Measurements from ENCODE around the gene COL18A1. TPM values are rescaled to one million over a fixed set of nuclear protein-coding genes. Genes with fewer than 3 reads are reported as not detected.

Gene COL18A1
- polyA plus RNA-seq, 1 of the 3 experiments (the other 2 are of a cell fraction) = 118 TPM

GRCh38 chr21:45528981-45529784 lies 124.2 kb downstream of the COL18A1 start (continued):
- TF ChIP-seq, protein P1, sequence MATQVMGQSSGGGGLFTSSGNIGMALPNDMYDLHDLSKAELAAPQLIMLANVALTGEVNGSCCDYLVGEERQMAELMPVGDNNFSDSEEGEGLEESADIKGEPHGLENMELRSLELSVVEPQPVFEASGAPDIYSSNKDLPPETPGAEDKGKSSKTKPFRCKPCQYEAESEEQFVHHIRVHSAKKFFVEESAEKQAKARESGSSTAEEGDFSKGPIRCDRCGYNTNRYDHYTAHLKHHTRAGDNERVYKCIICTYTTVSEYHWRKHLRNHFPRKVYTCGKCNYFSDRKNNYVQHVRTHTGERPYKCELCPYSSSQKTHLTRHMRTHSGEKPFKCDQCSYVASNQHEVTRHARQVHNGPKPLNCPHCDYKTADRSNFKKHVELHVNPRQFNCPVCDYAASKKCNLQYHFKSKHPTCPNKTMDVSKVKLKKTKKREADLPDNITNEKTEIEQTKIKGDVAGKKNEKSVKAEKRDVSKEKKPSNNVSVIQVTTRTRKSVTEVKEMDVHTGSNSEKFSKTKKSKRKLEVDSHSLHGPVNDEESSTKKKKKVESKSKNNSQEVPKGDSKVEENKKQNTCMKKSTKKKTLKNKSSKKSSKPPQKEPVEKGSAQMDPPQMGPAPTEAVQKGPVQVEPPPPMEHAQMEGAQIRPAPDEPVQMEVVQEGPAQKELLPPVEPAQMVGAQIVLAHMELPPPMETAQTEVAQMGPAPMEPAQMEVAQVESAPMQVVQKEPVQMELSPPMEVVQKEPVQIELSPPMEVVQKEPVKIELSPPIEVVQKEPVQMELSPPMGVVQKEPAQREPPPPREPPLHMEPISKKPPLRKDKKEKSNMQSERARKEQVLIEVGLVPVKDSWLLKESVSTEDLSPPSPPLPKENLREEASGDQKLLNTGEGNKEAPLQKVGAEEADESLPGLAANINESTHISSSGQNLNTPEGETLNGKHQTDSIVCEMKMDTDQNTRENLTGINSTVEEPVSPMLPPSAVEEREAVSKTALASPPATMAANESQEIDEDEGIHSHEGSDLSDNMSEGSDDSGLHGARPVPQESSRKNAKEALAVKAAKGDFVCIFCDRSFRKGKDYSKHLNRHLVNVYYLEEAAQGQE (IDR thresholded peaks at IDR 0.05; ENCODE audit: low read depth, low read length) = no peak
- no peak for TF ChIP-seq RXRA (IDR thresholded peaks at IDR 0.05; ENCODE audit: borderline replicate concordance, low read depth)
- no peak for TF ChIP-seq POLR2AphosphoS5 (IDR thresholded peaks at IDR 0.05; ENCODE audit: low read depth, low read length)
- no peak for TF ChIP-seq EP300 (IDR thresholded peaks at IDR 0.05; ENCODE audit: borderline replicate concordance in 1 of 2, low read depth in 1 of 2, low read length in 1 of 2)
- no peak for TF ChIP-seq FOXJ3 (CRISPR knock-in tag; IDR thresholded peaks at IDR 0.05)
- TF ChIP-seq FOSL2 (IDR thresholded peaks at IDR 0.05; ENCODE audit: borderline replicate concordance, low read depth) = no peak
- no peak for TF ChIP-seq RAD21 (IDR thresholded peaks at IDR 0.05; ENCODE audit: low read length)

DNA sequence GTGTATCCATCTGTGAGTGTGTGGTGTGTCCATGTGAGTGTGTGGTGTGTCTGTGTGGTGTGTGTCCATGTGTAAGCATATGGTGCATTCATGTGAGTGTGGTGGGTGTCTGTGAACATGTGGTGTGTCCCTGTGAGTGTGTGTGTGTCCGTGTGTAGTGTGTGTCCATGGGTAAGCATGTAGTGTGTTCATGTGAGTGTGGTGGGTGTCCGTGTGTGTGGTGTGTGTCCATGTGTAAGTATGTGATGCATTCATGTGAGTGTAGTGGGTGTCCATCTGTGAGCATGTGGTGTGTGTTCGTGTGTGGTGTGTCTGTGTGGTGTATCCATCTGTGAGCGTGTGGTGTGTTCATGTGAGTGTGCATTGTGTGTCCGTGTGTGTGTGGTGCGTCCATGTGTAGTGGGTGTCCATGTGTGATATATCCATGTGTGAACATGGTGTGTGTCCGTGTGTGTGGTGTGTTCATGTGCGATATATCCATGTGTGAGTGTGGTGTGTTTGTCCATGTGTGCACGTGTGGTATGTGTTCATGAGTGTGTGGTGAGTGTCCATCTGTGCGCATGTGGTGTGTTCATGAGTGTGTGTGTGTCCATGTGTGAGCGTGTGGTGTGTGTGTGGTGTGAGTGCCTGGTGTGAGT lies 124.9 kb downstream of the COL18A1 start:
- POLR2A ChIA-PET = no interaction called here
- Histone ChIP-seq H3K9me3 (no peaks in the 10 kb centered on the region), H3K79me2 (ENCODE audit: insufficient read depth) (no peaks in the 10 kb centered on the region), H3K4me3 (ENCODE audit: low read depth in 2 of 2, low read length in 1 of 2) (no peak overlapping the region), H3K36me3 (replicated peaks in 1 of 2; ENCODE audit: control insufficient read depth in 1 of 2, insufficient read depth in 2 of 2, low read length in 1 of 2) (peaks cover 7 to 12% of the 10 kb centered on the region in 2 experiments), H3K27ac (ENCODE audit: low read depth in 2 of 2, low read length in 1 of 2) (no peak overlapping the region), H3K4me2 (no peak overlapping the region), H4K20me1 (ENCODE audit: insufficient read depth) (no peaks in the 10 kb centered on the region), H3K9ac (no peak overlapping the region), H3K9me2 (no peaks in the 10 kb centered on the region), H3F3A (replicated peaks; ENCODE audit: insufficient read depth) (no peaks in the 10 kb centered on the region), H2AFZ (ENCODE audit: low read depth) (no peak overlapping the region), H3K27me3 (ENCODE audit: insufficient read depth) (no peaks in the 10 kb centered on the region), H3K4me1 (ENCODE audit: control insufficient read depth in 1 of 2, insufficient read depth in 2 of 2, low read depth in 1 of 2, low read length in 1 of 2) (peaks cover 0 to 7% of the 10 kb centered on the region in 2 experiments; a peak in 1 of 4 replicates)
- CTCF ChIA-PET = interaction anchor here (0.7 kb wide), 1 partner anchor 139 kb away, joined by 3 read pairs; no protein-coding TSS in a partner anchor
- DNase-seq = no peak
- 97% methylated on average over 11 of the region's 11 CpGs for WGBS (ENCODE audit: low lambda C conversion rate)
- TF ChIP-seq SIN3A (IDR thresholded peaks at IDR 0.05; ENCODE audit: borderline replicate concordance, low read depth, low read length) = no peak
